Uterine smooth muscle cell (primary cell): ENCODE measurements around the gene CREB3. TPM values are rescaled to one million over a fixed set of nuclear protein-coding genes. Genes with fewer than 3 reads are reported as not detected.

Experiments
- total RNA-seq: library from RNA; depleted of rRNA; stranded (reverse); fragments of >200 nt; gene quantifications from 2 replicates; pipeline ENCODE4 v1.2.3, GENCODE V29; 2014

CREB3 gene, protein sequence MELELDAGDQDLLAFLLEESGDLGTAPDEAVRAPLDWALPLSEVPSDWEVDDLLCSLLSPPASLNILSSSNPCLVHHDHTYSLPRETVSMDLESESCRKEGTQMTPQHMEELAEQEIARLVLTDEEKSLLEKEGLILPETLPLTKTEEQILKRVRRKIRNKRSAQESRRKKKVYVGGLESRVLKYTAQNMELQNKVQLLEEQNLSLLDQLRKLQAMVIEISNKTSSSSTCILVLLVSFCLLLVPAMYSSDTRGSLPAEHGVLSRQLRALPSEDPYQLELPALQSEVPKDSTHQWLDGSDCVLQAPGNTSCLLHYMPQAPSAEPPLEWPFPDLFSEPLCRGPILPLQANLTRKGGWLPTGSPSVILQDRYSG
- 84.7 and 90.6 TPM in 2 replicates for total RNA-seq

DNA sequence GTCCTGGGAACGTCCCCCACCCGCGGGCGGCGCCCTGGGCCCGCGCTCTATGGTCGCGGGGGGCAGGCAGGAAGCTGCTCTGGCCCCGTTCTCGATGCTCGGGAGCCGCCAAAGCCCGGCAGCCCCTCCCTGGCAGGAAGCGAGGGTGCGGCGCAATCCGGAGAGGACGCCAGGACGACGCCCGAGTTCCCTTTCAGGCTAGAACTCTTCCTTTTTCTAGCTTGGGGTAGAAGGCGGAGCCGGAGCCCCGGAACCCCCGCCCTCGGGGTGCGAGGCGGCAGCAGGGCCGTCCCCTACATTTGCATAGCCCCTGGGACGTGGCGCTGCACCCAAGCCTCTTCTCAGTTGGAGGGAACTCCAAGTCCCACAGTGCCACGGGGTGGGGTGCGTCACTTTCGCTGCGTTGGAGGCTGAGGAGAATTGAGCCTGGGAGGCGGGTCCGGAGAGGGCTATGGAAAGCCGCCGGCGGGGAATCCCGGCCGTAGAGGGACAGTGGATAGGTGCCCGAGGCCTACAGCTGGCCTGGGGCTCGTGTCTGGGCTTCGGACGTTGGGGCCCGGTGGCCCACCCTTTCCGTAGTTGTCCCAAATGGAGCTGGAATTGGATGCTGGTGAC lies at the start of gene CREB3, which contains the start of gene TLN1:
Gene CREB3, plus strand, starts transcription at position 482 of the 615 bp plus-strand sequence. Its CDS starts 107 bp downstream, at position 589.
Gene TLN1, minus strand, starts transcription at position 11 of the 615 bp plus-strand sequence. CDS start 6,501 bp downstream, outside the sequence.

DNA sequence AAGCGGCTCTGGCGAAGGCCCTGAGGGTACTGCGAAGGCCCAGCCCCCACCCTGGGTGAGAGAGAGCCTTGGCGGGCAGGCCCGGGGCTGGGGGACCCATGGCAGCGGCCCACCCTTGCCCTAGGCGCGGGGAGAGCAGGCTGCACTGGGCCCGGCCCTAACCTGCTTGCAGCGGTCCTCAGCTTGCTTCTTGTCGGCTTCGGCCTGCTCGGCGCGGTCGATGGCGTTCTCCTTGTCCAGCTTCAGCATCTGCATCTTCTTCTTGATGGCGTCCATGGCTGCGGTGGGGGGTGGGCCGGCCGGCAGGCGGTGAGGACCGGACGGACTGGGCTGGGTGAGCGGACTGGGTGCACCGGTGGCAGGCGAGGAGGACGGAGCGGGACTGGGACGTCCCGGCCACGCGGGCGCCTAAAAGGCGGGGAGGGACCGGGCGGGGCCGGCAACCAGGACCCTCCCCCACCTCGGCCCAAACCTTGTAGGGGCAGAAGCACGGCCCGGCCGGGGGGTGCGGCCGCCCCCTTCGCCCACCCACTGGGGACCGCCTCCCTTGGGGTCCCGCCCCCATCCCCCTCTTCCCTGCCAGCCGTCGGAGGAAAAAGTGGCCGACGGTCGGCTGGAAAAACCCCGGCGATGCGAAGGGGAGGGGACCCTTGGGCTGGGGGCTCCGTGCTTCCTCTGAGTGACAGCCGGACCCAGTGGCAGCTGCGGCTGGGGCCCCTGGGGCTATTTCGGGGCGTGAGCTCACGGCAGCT lies 42.7 kb upstream of the CREB3 start, which contains the start of gene TPM2:
Gene TPM2, minus strand, starts transcription at position 384 of the 752 bp plus-strand sequence. Its CDS starts 108 bp downstream, at position 276.

DNA sequence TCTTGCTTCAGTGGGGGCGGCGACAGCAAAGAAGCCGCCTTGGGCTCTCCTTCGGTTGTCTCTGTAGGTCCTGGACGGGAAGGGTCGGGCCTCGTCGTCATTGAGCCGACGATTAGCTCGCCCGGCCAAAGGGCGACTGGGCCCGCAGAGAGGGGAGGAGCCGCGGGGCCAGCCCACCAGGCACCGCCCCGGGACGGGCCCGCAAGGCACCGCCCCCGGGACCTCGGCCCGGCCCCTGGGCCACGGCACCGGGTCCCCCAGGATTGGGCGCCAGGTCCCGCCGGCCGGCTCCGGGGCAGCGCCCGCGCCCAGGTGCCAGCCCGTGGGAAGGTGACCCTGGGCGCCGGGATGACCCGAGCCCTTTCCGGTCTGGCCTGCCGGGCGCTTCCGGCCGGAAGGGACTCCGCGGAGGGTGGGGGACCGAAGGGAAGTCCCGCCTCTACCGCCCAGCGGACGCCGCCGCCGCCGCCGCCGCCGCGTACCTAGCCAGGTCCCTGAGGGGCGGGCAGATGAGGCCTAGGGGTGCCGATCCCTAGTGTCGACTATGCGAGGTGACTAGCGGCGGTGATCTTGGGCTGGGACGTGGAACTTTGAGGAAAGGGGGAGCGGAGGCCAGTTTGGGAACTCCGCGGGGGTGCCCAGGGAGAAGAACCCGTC lies 16.5 kb downstream of the CREB3 start, which contains the start of the genes GBA2 and RGP1:
Gene GBA2, minus strand, starts transcription at position 371 of the 657 bp plus-strand sequence. CDS start 524 bp downstream, outside the sequence.
Gene RGP1, plus strand, starts transcription at position 430 of the 657 bp plus-strand sequence. CDS start 469 bp downstream, outside the sequence.

DNA sequence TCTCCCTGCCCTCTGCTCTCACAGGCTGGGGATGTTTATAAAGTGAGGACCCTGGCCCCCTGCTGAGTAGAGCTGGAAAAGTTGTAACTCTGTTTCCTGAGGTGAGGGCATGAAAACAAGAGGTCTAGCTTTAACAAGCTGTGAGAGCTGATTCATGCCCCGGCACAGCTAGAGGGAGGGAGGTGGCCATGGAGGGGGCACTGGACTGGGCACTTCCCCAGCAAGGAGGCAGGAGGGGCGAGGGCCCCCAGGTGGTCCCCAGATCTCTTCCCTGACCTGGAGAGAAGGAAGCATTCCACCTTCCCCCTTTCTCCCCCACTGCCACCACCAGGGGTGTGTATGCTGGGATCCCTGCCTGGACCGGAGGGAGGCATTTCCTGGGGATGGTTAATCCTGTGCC lies 21.8 kb downstream of the CREB3 start, which contains the start of gene MSMP:
Gene MSMP, minus strand, starts transcription at position 13 of the 400 bp plus-strand sequence. CDS start 147 bp downstream, outside the sequence.

Other genes starting within 250 kb of the CREB3 start
- gene RUSC2, start 242.6 kb upstream of the CREB3 start, total RNA-seq, result 20.3 and 24.7 TPM in 2 replicates
- 10.2 and 13.1 TPM in 2 replicates for gene TESK1, start 127.4 kb upstream of the CREB3 start, total RNA-seq
- 0.87 and 1.2 TPM in 2 replicates for gene CD72, start 114.3 kb upstream of the CREB3 start, total RNA-seq
- gene SIT1, start 81.7 kb upstream of the CREB3 start, total RNA-seq, result not detected in 2 replicates
- gene RMRP, start 74.6 kb upstream of the CREB3 start, total RNA-seq, result 11,544 and 12,668 TPM in 2 replicates
- gene CCDC107, start 74.4 kb upstream of the CREB3 start, total RNA-seq, result 23.6 and 24.0 TPM in 2 replicates
- 0.87 and 4.4 TPM in 2 replicates for gene ARHGEF39, start 67.5 kb upstream of the CREB3 start, total RNA-seq
- gene CA9, start 58.7 kb upstream of the CREB3 start, total RNA-seq, result 0.44 and 8.6 TPM in 2 replicates
- gene TPM2, start 42.7 kb upstream of the CREB3 start, total RNA-seq, result 1,069 and 1,713 TPM in 2 replicates
- gene TLN1, start 471 bp upstream of the CREB3 start, total RNA-seq, result 584 and 593 TPM in 2 replicates
- 27.0 and 27.5 TPM in 2 replicates for gene GBA2, start 16.6 kb downstream of the CREB3 start, total RNA-seq
- gene RGP1, start 16.6 kb downstream of the CREB3 start, total RNA-seq, result 11.1 and 12.6 TPM in 2 replicates
- gene MSMP, start 21.6 kb downstream of the CREB3 start, total RNA-seq, result 0.62 TPM in 1 of 2 replicates, not detected in the other
- gene NPR2, start 58.9 kb downstream of the CREB3 start, total RNA-seq, result 27.6 and 32.1 TPM in 2 replicates
- 0.75 and 1.3 TPM in 2 replicates for gene SPAG8, start 79.6 kb downstream of the CREB3 start, total RNA-seq
- 18.6 and 25.8 TPM in 2 replicates for gene HINT2, start 82.4 kb downstream of the CREB3 start, total RNA-seq
- gene FAM221B, start 96.1 kb downstream of the CREB3 start, total RNA-seq, result not detected in 2 replicates
- 2.2 and 4.1 TPM in 2 replicates for gene TMEM8B, start 96.6 kb downstream of the CREB3 start, total RNA-seq
- not detected in 2 replicates for gene OR13J1, start 137.7 kb downstream of the CREB3 start, total RNA-seq
- 0.11 and 0.25 TPM in 2 replicates for gene HRCT1, start 173.5 kb downstream of the CREB3 start, total RNA-seq
- gene SPAAR, start 176.8 kb downstream of the CREB3 start, total RNA-seq, result under 0.01 TPM in 1 of 2 replicates, not detected in the other
- 0.12 and 0.22 TPM in 2 replicates for gene OR2S2, start 225.5 kb downstream of the CREB3 start, total RNA-seq